Mucosa of rectum (tissue), 2 donors: ENCODE results near the gene ZCCHC14.

Experiments used
- H3K27ac ChIP-seq, 2 donors: one replicate each; pipeline ENCODE4 v1.7.0; 2013; ENCODE audit warnings: inconsistent platforms in 2 of 2, low read depth in 2 of 2, low read length in 2 of 2
- H3K27me3 ChIP-seq, 2 donors: one replicate each; pipeline ENCODE4 v1.7.0; 2013; ENCODE audit warnings: low read length in 2 of 2; ENCODE audit not compliant: control insufficient read depth in 2 of 2, insufficient read depth in 2 of 2
- H3K36me3 ChIP-seq, 2 donors: one replicate each; pipeline ENCODE4 v1.7.0; 2013; ENCODE audit warnings: low read length in 2 of 2; ENCODE audit not compliant: control insufficient read depth in 2 of 2, insufficient read depth in 2 of 2
- H3K4me1 ChIP-seq, 2 donors: one replicate each; pipeline ENCODE4 v1.7.0; 2013; ENCODE audit warnings: low read length in 2 of 2, mild to moderate bottlenecking in 1 of 2; ENCODE audit not compliant: control insufficient read depth in 2 of 2, insufficient read depth in 2 of 2
- H3K4me3 ChIP-seq, 2 donors: one replicate each; pipeline ENCODE4 v1.7.0; 2013; ENCODE audit warnings: low read length in 2 of 2
- H3K9ac ChIP-seq, 2 donors: one replicate each; pipeline ENCODE4 v1.7.0; 2013; ENCODE audit warnings: low read length in 2 of 2, low read depth in 1 of 2, mild to moderate bottlenecking in 1 of 2
- H3K9me3 ChIP-seq, 2 donors: one replicate each; pipeline ENCODE4 v1.7.0; 2013; ENCODE audit warnings: low read length in 2 of 2; ENCODE audit not compliant: control insufficient read depth in 2 of 2
- donor health status: healthy.
- donor health status: Normal muscosa, but diverticular disease.

ZCCHC14 gene

GRCh38 chr16:87535855-87536794 is 43.3 kb upstream of the ZCCHC14 start:
- Histone ChIP-seq H3K9ac (no peak overlapping the region), H3K27ac (no peak overlapping the region), H3K27me3 (peaks cover 5 to 8% of the 10 kb centered on the region in 2 donors), H3K36me3 (no peaks in the 10 kb centered on the region), H3K4me1 (peaks cover 0 to 8% of the 10 kb centered on the region in 2 donors), H3K4me3 (no peak overlapping the region), H3K9me3 (peaks cover 3 to 8% of the 10 kb centered on the region in 2 donors)

GRCh38 chr16:87535457-87535854 is 42.6 kb upstream of the ZCCHC14 start:
- H3K4me3 ChIP-seq, result no peak overlapping the region
- no peak overlapping the region for H3K27ac ChIP-seq
- peaks cover 3 to 8% of the 10 kb centered on the region in 2 donors for H3K9me3 ChIP-seq

GRCh38 chr16:87534751-87535150 is 41.9 kb upstream of the ZCCHC14 start:
- H3K36me3 ChIP-seq, result no peaks in the 10 kb centered on the region

More at GRCh38 chr16:87535457-87535854, 42.6 kb upstream of the ZCCHC14 start:
- H3K4me1 ChIP-seq, result peaks cover 0 to 8% of the 10 kb centered on the region in 2 donors
- H3K9ac ChIP-seq, result no peak overlapping the region
- H3K27me3 ChIP-seq, result peaks cover 4 to 5% of the 10 kb centered on the region in 2 donors
- no peaks in the 10 kb centered on the region for H3K36me3 ChIP-seq

GRCh38 chr16:87534030-87534653 is 41.3 kb upstream of the ZCCHC14 start:
- Histone ChIP-seq H3K9me3 (peaks cover 3 to 10% of the 10 kb centered on the region in 2 donors), H3K36me3 (no peaks in the 10 kb centered on the region), H3K27me3 (peaks cover 2 to 4% of the 10 kb centered on the region in 2 donors), H3K4me3 (no peak overlapping the region), H3K4me1 (peaks cover 0 to 4% of the 10 kb centered on the region in 2 donors), H3K9ac (no peak overlapping the region), H3K27ac (no peak overlapping the region)

More at GRCh38 chr16:87534751-87535150, 41.9 kb upstream of the ZCCHC14 start:
- Histone ChIP-seq H3K4me1 (peaks cover 0 to 4% of the 10 kb centered on the region in 2 donors), H3K9ac (no peak overlapping the region), H3K27me3 (peaks cover 3 to 4% of the 10 kb centered on the region in 2 donors), H3K9me3 (peaks cover 3 to 8% of the 10 kb centered on the region in 2 donors), H3K27ac (no peak overlapping the region), H3K4me3 (no peak overlapping the region)

- Histone ChIP-seq H3K9ac (no peak overlapping the region), H3K4me1 (no peaks in the 10 kb centered on the region), H3K4me3 (no peak overlapping the region), H3K27me3 (peaks cover 2 to 3% of the 10 kb centered on the region in 2 donors), H3K27ac (no peak overlapping the region), H3K36me3 (no peaks in the 10 kb centered on the region), H3K9me3 (peaks cover 3 to 10% of the 10 kb centered on the region in 2 donors)
These were observed 40.2 kb upstream of the ZCCHC14 start for GRCh38 chr16:87533061-87533460.

- Histone ChIP-seq H3K4me3 (no peak overlapping the region), H3K36me3 (no peaks in the 10 kb centered on the region), H3K27ac (no peak overlapping the region), H3K9me3 (peaks cover 3 to 10% of the 10 kb centered on the region in 2 donors), H3K27me3 (peaks cover 0 to 2% of the 10 kb centered on the region in 2 donors), H3K4me1 (no peaks in the 10 kb centered on the region), H3K9ac (no peak overlapping the region)
These were observed 38.6 kb upstream of the ZCCHC14 start for GRCh38 chr16:87531418-87531817.

GRCh38 chr16:87528690-87529579 is 36.1 kb upstream of the ZCCHC14 start:
- Histone ChIP-seq H3K27ac (no peak overlapping the region), H3K4me1 (no peaks in the 10 kb centered on the region), H3K27me3 (peaks cover 0 to 2% of the 10 kb centered on the region in 2 donors), H3K36me3 (no peaks in the 10 kb centered on the region), H3K9me3 (peaks cover 3 to 10% of the 10 kb centered on the region in 2 donors), H3K4me3 (no peak overlapping the region), H3K9ac (no peak overlapping the region)

- H3K4me3 ChIP-seq, result no peak overlapping the region
- H3K9ac ChIP-seq, result no peak overlapping the region
- H3K36me3 ChIP-seq, result no peaks in the 10 kb centered on the region
- H3K4me1 ChIP-seq, result no peaks in the 10 kb centered on the region
- H3K27me3 ChIP-seq, result peaks cover 0 to 2% of the 10 kb centered on the region in 2 donors
- H3K9me3 ChIP-seq, result peaks cover 0 to 2% of the 10 kb centered on the region in 2 donors
- no peak overlapping the region for H3K27ac ChIP-seq
These were observed 34.4 kb upstream of the ZCCHC14 start for GRCh38 chr16:87527055-87527724.

- Histone ChIP-seq H3K27me3 (no peaks in the 10 kb centered on the region), H3K9me3 (peaks cover 0 to 2% of the 10 kb centered on the region in 2 donors), H3K9ac (no peak overlapping the region), H3K4me3 (no peak overlapping the region), H3K36me3 (no peaks in the 10 kb centered on the region), H3K4me1 (no peaks in the 10 kb centered on the region), H3K27ac (no peak overlapping the region)
These were observed 33.6 kb upstream of the ZCCHC14 start for GRCh38 chr16:87526238-87526947.
